Lung (tissue), 12 donors: ENCODE measurements around the gene OVCH1. TPM values are rescaled to one million over a fixed set of nuclear protein-coding genes. Genes with fewer than 3 reads are reported as not detected.

Source experiments
- ATAC-seq: fragments of 200-7000 bp; cut with Tn5 transposase; one replicate; pipeline ENCODE4 v1.9.1; 2020; ENCODE audit warnings: moderate number of reproducible peaks; ENCODE audit not compliant: insufficient read depth, low FRiP score
- DNase-seq, 3 donors: peaks; one replicate each; pipeline ENCODE4 v3.0.0-alpha.2; 2013 to 2017
- H3K27ac ChIP-seq, 2 donors: one replicate each; pipeline ENCODE4 v1.5.1; 2013; ENCODE audit warnings: mild to moderate bottlenecking in 2 of 2, moderate library complexity in 2 of 2, control low read depth in 1 of 2, inconsistent platforms in 1 of 2, low read depth in 1 of 2, low read length in 1 of 2
- H3K27me3 ChIP-seq, 3 donors: one replicate each; pipeline ENCODE4 v1.5.1; 2013; ENCODE audit warnings: low read length in 2 of 3; ENCODE audit not compliant: control insufficient read depth in 3 of 3, insufficient read depth in 3 of 3
- H3K36me3 ChIP-seq, 4 donors: one replicate each; pipeline ENCODE4 v1.5.1; 2013; ENCODE audit warnings: low read length in 4 of 4, mild to moderate bottlenecking in 1 of 4, moderate library complexity in 1 of 4; ENCODE audit not compliant: control insufficient read depth in 4 of 4, insufficient read depth in 4 of 4
- H3K4me1 ChIP-seq, 5 donors: one replicate each; pipeline ENCODE4 v1.5.1; 2013; ENCODE audit warnings: low read length in 5 of 5, mild to moderate bottlenecking in 2 of 5, moderate library complexity in 1 of 5; ENCODE audit not compliant: control insufficient read depth in 5 of 5, insufficient read depth in 5 of 5
- H3K4me3 ChIP-seq: one replicate; pipeline ENCODE4 v1.5.1; 2013; ENCODE audit warnings: mild to moderate bottlenecking, control low read depth, moderate library complexity
- H3K9ac ChIP-seq, 2 donors: one replicate each; pipeline ENCODE4 v1.5.1; 2013; ENCODE audit warnings: low read length in 2 of 2, control low read depth in 1 of 2; ENCODE audit not compliant: insufficient read depth in 1 of 2
- H3K9me3 ChIP-seq, 4 donors: one replicate each; pipeline ENCODE4 v1.5.1; 2013; ENCODE audit warnings: low read length in 3 of 4, mild to moderate bottlenecking in 1 of 4, moderate library complexity in 1 of 4; ENCODE audit not compliant: control insufficient read depth in 4 of 4, insufficient read depth in 3 of 4
- WGBS, 2 donors: extraction: QIAGEN DNeasy Blood & Tissue Kit; methylation state at CpG; one replicate each; pipeline ENCODE4 v1.1.7; 2013; 5-methylcytosine and 5-hydroxymethylcytosine counted together
- polyA plus RNA-seq, 2 donors: library from polyadenylated mRNA; stranded (reverse); fragments of 200-250 nt; gene quantifications; one replicate each; pipeline ENCODE4 v1.2.1, GENCODE V29; 2013
- total RNA-seq, 2 donors: library from RNA; depleted of rRNA in 1 of 2; stranded (reverse); fragments of >200 nt in 1 of 2; gene quantifications; one replicate each; pipeline ENCODE4 v1.2.1, GENCODE V29; 2014 to 2021
- TF ChIP-seq, protein P1 (sequence below): IDR thresholded peaks from 2 replicates; pipeline ENCODE4 v1.5.1; 2012; ENCODE audit warnings: mild to moderate bottlenecking; ENCODE audit errors: control extremely low read depth, extremely low read depth
- donor health status: control.
- donor health status: control.
- donor health status: Bipolar disorder and iron deficiency.
- donor health status: healthy.
- donor health status: DM: yes; HTN: yes; CAD: no.

Gene OVCH1
- total and polyA plus RNA-seq, 4 donors, result 0.17 to 1.6 (median 0.69) TPM; not detected in 1

DNA sequence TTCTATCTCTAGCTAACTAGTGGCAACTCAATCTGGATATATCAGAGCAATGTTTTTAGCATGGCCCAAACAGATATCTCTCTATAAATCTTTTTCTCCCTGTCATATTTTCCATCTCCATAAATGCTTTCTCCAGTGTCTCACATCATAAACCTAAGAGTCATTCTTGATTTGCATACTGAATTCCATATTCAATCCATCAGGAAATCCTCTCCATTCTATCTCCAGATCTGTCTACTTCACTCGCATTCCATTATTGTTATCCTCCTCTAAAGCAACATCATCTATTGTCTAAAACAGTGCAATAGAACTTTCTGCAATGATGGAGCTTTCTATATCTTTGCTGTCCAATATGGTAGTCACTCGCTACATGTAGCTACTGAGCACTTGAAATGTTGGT lies 71.0 kb downstream of the OVCH1 start:
- H3K27ac ChIP-seq, result no peak overlapping the region

DNA sequence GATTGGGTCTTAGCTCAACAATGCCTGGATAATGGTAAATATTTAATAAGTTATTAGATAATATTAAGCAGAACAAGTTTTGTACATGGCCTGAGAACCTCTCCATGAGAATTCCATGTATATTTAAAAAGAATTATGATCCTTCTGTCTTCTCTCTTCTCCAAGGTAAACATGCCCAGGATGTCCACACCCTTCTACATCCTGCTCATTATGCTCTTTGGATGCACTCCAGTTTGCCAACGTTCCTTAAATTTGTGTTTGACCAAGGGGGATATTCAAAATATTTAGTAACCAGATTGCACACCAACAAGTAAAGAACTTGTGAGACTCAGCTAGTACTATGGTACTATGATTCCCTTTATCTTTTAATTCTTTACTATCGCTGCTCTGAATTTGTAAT lies 71.8 kb downstream of the OVCH1 start:
- no peaks in the 10 kb centered on the region for H3K9me3 ChIP-seq
- H3K27ac ChIP-seq, result no peak overlapping the region

More for the DNA sequence above, 71.0 kb downstream of the OVCH1 start:
- TF ChIP-seq, protein P1, sequence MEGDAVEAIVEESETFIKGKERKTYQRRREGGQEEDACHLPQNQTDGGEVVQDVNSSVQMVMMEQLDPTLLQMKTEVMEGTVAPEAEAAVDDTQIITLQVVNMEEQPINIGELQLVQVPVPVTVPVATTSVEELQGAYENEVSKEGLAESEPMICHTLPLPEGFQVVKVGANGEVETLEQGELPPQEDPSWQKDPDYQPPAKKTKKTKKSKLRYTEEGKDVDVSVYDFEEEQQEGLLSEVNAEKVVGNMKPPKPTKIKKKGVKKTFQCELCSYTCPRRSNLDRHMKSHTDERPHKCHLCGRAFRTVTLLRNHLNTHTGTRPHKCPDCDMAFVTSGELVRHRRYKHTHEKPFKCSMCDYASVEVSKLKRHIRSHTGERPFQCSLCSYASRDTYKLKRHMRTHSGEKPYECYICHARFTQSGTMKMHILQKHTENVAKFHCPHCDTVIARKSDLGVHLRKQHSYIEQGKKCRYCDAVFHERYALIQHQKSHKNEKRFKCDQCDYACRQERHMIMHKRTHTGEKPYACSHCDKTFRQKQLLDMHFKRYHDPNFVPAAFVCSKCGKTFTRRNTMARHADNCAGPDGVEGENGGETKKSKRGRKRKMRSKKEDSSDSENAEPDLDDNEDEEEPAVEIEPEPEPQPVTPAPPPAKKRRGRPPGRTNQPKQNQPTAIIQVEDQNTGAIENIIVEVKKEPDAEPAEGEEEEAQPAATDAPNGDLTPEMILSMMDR, result no peak
- Histone ChIP-seq H3K4me1 (no peaks in the 10 kb centered on the region), H3K4me3 (no peak overlapping the region), H3K27me3 (no peaks in the 10 kb centered on the region), H3K9ac (no peak overlapping the region), H3K9me3 (no peaks in the 10 kb centered on the region), H3K36me3 (no peaks in the 10 kb centered on the region)
- DNase-seq (no peak), ATAC-seq (no peak)
- WGBS, 2 donors, result 82 to 84% methylated on average over 2 of the region's 2 CpGs

GRCh38 chr12:29416748-29417147 lies 80.7 kb downstream of the OVCH1 start:
- ATAC-seq, result no peak
- H3K27me3 ChIP-seq, result no peaks in the 10 kb centered on the region
- H3K9me3 ChIP-seq, result peaks cover 0 to 2% (median 0%) of the 10 kb centered on the region in 4 donors
- TF ChIP-seq, protein P1, result no peak
- H3K36me3 ChIP-seq, result no peaks in the 10 kb centered on the region
- H3K9ac ChIP-seq, result no peak overlapping the region
- no peak overlapping the region for H3K4me3 ChIP-seq
- no peaks in the 10 kb centered on the region for H3K4me1 ChIP-seq
- no peak overlapping the region for H3K27ac ChIP-seq
- no peak for DNase-seq

More for the DNA sequence above, 71.8 kb downstream of the OVCH1 start:
- no peak for ATAC-seq
- no peak overlapping the region for H3K9ac ChIP-seq
- no peaks in the 10 kb centered on the region for H3K27me3 ChIP-seq
- H3K36me3 ChIP-seq, result no peaks in the 10 kb centered on the region
- peak in 1 of 3 donors; percentile 4 for DNase-seq
- no peak overlapping the region for H3K4me3 ChIP-seq
- no peaks in the 10 kb centered on the region for H3K4me1 ChIP-seq
- WGBS, 2 donors, result 56 to 77% methylated on average over 2 of the region's 2 CpGs
- TF ChIP-seq, protein P1, result no peak

DNA sequence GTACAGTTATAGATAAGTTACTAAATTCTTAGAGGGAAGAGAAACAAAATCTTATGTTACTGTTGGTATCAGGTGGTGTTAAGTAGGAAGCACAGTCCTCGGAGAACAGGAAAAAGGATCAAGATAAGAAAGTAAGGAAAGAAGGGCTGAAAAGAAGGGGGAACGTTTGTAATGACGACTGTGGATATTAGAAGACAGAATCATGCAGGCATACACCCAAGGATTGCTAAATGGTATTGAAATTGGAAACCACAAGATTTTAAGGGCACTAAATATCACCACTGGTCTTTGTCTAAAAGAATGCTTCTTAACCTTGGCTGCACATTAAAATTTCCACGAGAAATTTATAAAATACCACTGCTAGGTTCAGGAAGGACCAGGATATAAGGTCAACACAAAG lies 82.4 kb downstream of the OVCH1 start:
- TF ChIP-seq, protein P1, result no peak
- Histone ChIP-seq H3K27ac (no peak overlapping the region), H3K9ac (no peak overlapping the region), H3K9me3 (peaks cover 0 to 2% (median 0%) of the 10 kb centered on the region in 4 donors), H3K4me1 (no peaks in the 10 kb centered on the region), H3K27me3 (no peaks in the 10 kb centered on the region), H3K36me3 (no peaks in the 10 kb centered on the region), H3K4me3 (no peak overlapping the region)
- ATAC-seq (no peak), DNase-seq (no peak)
- WGBS, 2 donors, result 39 to 51% methylated on average over 4 of the region's 4 CpGs
